ENCODE results near the gene TRIM3.

TRIM3 gene

GRCh38 chr11:6480299-6480914 is 6.7 kb upstream of the TRIM3 start:
- DNase-seq: no peak

- DNase-seq: no peak
Measured at GRCh38 chr11:6476571-6476970, 2.8 kb upstream of the TRIM3 start.

GRCh38 chr11:6475936-6476335 is 2.2 kb upstream of the TRIM3 start:
- DNase-seq: no peak

GRCh38 chr11:6474806-6475500 is 1.2 kb upstream of the TRIM3 start:
- DNase-seq: no peak

GRCh38 chr11:6474413-6474792 is 662 bp upstream of the TRIM3 start:
- DNase-seq: no peak

- no peak for DNase-seq
Measured at GRCh38 chr11:6472934-6473333, 807 bp downstream of the TRIM3 start.

- no peak for DNase-seq
Measured at GRCh38 chr11:6469599-6469998, 4.1 kb downstream of the TRIM3 start.

- DNase-seq: no peak
Measured at GRCh38 chr11:6468712-6469495, 4.8 kb downstream of the TRIM3 start.

GRCh38 chr11:6459099-6459450 is 14.7 kb downstream of the TRIM3 start:
- DNase-seq: no peak

- DNase-seq: no peak
Measured at GRCh38 chr11:6458352-6459098, 15.2 kb downstream of the TRIM3 start.

- DNase-seq: no peak
Measured at GRCh38 chr11:6457581-6458320, 16.0 kb downstream of the TRIM3 start.

- DNase-seq: no peak
Measured at GRCh38 chr11:6456361-6457073, 17.2 kb downstream of the TRIM3 start.

- no peak for DNase-seq
Measured at GRCh38 chr11:6455070-6455469, 18.7 kb downstream of the TRIM3 start.

GRCh38 chr11:6453152-6453551 is 20.6 kb downstream of the TRIM3 start:
- DNase-seq: no peak

GRCh38 chr11:6452219-6452618 is 21.5 kb downstream of the TRIM3 start:
- DNase-seq: no peak

GRCh38 chr11:6448574-6448973 is 25.2 kb downstream of the TRIM3 start:
- no peak for DNase-seq

- peak; percentile 24 to 68 (median 46) for DNase-seq
Measured at GRCh38 chr11:6443269-6444003, 30.3 kb downstream of the TRIM3 start.

GRCh38 chr11:6442441-6442840 is 31.3 kb downstream of the TRIM3 start:
- DNase-seq: no peak

- DNase-seq: no peak
Measured at GRCh38 chr11:6440906-6441358, 32.8 kb downstream of the TRIM3 start, which contains the start of gene HPX. Gene HPX, minus strand, starts transcription at chr11:6440987. Its CDS starts 24 bp downstream, at chr11:6440963.

- peak in 5 of 6 experiments; percentile 5 to 31 (median 20) for DNase-seq
Measured at GRCh38 chr11:6438979-6439571, 34.7 kb downstream of the TRIM3 start.

- peak in 2 of 6 experiments; percentile 9 for DNase-seq
Measured at GRCh38 chr11:6437993-6438392, 35.7 kb downstream of the TRIM3 start.
